GM19025 (cell line): ENCODE measurements around the gene TAMALIN.

ENCODE experiments used
- ATAC-seq: cut with Tn5 transposase; IDR thresholded peaks from one replicate; pipeline ENCODE4 v1.9.1; 2021; ENCODE audit warnings: mild to moderate bottlenecking, low read depth, moderate library complexity; ENCODE audit not compliant: unreplicated experiment

Gene TAMALIN

DNA sequence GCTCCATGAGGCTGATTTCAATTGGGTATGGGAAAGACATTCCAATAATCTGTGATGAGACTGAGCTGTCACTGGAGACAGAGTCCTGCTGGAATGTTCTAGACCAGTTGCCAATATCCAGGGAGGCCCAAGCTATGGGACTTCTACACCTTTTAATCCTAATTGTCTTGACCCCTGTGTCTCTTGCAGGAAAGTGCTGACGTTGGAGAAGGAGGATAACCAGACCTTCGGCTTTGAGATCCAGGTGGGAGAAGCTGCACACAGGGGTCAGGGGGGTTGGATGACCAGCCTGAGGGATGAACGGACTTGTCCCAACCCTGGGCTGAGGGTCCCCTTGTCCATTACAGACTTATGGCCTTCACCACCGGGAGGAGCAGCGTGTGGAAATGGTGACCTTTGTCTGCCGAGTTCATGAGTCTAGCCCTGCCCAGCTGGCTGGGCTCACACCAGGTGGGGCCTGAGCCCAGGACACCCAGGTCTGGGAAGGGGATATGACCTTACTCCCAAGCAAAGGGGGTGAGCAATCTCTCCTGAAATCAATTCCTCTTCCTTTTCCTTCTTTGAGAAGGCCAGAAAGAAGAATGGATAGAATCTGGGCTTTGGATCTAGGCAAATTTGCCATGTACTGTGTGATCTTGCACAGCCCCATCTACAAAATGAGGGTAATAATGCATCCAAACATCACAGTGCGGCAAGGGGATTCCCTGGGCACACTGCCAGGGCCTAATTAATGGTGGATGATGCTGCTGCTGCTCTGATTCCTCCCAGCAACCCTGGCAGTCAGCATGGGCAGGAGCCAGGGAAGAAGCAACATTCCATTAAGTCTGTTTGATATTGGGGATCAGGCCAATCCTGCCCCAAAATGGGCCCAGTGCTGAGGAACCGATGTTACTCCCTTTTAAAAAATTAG, 4.2 kb downstream of the TAMALIN start:
- ATAC-seq, result no peak

DNA sequence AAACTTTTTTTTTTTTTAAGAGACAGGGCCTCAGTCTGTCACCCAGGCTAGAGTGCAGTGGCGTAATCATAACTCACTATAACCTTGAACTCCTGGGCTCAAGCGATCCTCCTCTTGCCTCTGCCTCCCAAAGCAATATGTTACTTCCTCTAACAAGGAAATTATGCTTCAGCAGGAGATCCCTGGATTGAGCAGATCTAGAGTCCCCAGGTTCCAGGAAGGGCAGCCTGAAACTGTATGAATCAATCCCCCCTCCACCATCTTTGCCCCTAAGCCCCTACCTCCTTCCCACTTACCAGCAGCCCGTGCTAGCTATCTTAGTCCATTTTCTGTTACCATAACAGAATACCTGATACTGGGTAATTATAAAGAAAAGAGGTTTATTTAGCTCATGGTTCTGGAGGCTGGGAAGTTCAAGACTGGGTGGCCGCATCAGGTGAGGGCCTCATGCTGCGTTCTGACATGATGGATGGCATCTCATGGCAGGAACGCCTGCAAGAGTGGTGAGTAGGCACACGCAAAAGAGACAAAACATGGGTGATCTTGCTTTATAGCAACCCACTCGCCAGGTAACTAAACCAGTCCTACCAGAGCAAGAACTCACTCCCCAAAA, 5.0 kb downstream of the TAMALIN start:
- ATAC-seq, result no peak

DNA sequence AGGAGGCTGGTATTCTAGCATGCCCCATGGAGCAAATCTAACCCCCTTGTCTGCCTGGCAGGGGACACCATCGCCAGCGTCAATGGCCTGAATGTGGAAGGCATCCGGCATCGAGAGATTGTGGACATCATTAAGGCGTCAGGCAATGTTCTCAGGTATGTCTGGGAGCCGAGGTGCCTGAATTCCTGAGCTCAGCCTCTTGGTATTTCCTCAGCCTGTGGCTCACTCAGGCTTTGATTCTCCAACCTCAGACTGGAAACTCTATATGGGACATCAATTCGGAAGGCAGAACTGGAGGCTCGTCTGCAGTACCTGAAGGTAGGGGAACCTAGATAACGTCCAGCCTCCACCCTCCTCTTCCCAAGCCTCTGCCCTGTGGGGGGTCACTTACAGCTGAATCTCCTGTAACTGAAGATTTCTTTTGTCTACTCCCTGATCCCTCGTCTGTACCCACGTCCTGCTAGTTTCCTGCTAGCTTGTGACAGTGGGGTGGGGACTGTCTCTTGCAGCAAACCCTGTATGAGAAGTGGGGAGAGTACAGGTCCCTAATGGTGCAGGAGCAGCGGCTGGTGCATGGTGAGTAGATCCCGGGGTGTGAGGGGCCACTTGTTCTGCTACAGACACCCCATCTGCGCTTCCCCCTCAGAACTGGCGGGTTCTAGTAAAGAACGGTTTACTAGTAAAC, 7.0 kb downstream of the TAMALIN start:
- no peak for ATAC-seq

DNA sequence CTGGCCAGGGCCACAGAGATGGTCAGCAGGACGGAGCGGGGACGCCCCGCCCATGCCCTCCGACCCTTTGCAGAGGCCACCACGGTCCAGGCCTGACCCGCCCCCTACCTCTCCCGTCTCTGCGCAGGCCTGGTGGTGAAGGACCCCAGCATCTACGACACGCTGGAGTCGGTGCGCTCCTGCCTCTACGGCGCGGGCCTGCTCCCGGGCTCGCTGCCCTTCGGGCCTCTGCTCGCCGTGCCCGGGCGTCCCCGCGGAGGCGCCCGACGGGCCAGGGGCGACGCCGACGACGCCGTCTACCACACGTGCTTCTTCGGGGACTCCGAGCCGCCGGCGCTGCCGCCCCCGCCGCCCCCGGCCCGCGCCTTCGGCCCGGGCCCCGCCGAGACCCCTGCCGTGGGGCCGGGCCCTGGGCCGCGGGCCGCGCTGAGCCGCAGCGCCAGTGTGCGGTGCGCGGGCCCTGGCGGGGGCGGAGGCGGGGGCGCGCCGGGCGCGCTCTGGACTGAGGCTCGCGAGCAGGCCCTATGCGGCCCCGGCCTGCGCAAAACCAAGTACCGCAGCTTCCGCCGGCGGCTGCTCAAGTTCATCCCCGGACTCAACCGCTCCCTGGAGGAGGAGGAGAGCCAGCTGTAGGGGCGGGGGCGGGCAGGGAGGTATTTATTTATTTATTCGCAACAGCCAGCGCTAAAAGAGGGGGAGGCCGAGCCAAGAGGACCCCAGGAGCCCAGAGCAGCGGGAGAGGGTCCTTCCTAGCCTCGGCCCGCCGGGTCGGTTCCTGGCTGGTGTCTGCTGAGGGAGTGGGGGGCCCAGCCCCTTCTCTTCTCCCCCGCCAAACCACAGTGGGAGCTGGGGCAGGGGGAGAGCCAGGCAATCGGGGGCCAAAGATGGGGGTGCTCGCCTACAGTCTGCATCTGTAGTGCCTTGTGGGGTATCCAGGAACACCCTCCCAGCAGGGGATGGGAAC, 8.1 kb downstream of the TAMALIN start:
- no peak for ATAC-seq

DNA sequence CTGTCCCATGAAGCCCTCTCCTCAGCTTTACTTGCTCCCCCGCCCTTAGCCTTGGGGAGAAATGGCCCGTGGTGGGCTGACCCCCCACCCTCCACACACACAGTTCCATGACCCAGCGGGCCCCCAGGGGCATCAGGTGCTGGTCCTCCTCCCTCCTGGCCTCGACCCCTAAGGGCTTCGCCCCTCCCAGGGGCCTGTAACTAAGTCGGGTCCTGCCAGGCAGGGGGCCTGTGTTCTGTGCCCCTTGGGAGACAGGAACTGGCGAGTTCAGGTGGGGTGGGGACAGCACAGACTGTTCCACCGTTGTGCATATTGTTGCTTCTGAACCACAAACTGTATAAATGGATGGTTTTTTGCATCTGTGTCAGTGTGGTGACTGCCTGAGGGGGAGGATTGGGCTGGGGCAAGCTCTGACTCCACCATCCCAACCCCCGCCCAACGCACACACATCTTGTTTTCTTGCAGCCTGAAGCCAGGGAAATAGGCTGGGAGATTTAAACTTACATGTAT, 8.8 kb downstream of the TAMALIN start:
- no peak for ATAC-seq

DNA sequence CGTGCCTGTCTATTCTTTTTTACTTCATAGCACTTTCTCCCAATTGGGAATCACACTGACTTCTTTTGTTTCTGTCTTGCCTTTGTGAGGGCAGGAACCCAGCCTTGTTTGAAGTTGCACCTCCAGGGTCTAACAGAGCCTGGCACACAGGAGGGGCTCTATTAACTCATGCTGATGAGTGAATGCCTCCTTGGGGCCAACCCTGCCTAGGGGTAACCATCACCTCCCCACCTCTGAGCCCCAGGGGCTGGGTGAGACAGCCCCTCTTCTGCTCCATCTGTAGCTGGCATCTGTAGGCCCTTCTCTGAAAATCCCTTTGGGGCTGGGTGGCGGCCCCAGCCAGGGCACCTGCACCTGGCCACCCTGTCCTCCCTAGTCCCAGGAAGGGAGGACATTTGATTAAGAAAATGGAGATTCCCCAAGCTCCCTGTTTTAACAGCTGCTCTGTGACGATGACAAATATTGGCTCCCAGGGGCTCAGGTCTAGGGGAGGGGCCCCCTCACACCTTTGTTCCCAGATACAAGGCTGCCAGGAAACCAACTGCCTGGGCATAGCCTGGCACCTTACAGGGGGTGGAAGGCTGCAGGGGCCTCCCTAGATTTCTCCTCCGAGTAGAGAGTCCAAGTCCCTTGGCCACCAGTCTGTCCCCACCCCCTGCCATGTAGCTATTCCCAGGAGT, 11.8 kb downstream of the TAMALIN start:
- no peak for ATAC-seq

DNA sequence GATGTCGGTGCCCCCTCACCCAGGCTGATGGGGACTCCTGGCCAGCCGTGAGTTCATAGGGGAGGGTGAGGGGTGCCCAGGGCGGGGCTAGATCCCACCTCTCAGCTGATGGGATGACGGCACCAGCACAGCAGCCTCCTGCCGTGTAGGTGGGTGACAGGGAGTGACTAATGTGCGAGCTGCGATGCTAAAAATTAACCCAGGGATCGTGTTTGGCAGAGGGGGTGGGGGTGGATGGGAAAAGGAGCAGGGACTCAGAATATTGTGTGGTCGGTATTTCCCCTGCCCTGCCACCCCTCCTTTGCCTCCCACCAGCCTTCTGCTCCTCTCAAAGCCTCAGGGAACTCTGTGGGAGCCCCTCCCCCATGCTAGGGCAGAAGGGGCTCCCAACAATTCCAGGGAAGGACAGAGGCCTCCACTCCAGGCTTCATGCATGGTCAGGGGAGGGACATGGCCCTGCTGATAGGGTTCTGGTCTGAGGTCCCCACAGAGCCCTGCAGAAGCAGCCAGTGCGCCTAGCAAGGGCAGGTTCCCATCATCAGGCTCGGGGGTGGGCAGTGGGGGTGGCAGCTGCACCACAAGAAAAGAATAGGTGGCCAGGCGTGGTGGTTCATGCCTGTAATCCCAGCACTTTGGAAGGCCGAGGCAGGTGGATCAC, 12.5 kb downstream of the TAMALIN start:
- no peak for ATAC-seq

DNA sequence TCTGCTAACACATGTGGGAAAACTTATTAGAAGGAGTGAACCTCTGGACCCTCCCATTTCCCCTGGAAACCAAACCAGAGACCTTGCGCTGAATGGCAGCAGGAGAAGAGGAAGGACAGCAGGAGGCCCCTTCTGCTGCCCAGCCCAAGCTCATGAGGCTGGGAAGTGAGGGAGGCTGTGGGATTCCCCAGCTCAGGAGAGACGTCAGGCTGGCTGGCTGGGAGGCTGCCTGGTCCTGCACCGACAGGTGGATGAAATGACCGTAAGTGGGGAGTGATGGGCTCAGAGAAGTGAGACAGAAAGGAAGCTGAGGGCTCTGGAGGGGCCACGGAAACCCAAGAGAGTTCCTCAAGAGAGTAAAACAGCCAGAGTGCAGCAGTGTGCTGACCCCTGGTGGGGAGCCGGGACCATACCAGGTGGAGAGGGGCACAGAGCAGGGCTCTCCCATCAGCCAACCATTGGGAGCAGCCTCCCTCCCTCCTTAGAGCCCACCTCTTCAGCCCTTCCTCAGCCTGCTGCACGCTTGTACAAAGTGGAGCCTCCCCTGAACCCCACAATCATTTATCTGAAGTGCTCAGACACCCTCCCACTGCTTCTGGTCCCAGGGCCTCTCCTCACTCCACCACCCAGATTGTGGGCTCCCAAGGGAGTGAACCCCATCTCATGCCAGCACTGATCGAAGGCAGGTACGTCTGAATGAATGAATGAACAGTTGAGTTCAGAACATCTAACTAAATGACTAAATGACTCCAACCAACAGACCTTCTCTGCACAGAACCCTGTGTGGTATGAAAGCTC, 14.0 kb downstream of the TAMALIN start:
- no peak for ATAC-seq

DNA sequence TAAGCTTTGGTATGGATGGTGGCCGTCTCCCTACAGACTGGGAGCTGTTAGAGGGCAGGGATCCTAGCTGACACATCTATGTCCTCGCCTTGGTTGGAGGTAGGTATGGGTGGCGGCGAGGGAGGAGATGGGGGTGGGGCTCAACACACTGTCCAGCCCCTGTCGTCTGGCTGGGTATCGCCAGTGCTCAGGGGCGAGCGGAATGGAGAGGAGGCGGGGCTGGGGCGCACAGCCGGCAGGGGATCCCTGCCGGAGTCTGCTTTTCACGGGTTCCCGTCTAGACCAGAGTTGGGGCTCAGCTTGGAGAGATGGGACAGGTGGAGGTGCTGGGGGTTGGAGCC, 16.1 kb downstream of the TAMALIN start:
- ATAC-seq, result no peak

DNA sequence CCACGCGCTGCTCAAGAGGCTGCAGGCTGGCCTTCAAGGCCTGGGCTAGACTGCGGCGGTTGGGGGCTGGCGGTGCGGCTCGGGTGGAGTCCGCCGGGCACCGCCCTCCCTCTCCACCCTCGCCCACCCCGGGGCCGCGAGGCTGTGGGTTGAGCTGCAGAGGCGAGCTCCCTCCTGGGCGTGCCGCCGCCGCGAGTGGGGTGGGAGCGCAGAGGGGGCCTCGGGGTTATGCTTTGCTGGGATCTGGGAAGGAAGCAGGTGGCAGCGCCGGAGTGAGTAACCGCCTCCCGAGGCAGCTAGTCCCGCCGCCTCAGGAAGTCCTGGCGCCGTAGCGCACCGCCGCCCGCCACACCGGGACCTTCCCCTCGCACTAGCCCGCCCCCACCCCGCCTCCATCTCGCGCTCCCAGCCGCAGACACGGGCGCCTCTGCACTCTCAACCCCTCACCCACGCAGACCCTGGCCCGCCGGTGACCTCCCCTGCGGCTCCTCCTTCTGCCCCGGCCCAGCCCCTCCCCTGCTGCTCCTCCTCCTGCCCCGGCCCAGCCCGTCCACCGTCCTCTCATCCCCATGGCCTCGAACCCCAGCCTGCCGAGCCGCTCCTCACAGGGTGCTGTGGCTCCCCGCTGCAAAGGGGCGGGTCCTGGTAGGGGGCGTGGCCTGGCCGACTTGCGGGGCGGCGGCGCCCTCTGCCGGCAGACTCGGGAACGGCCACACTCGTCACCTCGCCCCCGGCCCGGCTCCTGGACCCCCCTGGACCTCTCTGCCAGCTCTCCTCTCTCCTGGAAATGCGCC, 16.6 kb downstream of the TAMALIN start:
- no peak for ATAC-seq

DNA sequence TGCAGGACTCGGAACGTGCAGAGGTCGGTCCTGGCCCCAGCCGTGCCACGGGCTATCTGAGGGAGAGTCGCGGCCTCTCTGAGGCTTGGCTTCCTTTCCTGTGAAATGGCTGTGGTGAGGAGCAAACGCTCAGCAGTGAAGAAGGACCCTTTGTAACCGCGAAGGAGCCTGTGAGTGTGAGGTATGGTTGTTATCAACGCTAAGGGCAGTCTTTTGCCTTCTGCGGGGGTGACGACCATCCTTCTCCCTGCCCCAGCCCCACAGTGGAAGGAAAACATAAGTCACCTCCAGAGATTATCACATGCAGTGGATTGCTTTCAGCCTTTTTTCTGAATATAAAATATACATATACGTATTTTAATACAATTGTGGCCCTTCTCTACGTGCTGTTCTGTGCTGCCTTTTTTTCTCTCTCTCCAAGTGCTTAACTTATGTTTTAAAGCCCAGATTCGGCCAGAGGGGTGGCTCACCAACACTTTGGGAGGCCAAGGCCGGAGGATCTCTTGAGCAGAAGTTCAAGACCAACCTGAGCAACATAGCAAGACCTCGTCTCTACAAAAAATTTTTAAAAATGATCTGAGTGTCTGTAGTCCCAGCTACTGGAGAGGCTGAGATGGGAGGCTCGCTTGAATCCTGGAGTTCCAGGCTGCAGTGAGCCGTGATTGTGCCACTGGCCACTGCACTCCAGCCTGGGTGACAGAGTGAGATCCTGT, 17.4 kb downstream of the TAMALIN start:
- no peak for ATAC-seq

DNA sequence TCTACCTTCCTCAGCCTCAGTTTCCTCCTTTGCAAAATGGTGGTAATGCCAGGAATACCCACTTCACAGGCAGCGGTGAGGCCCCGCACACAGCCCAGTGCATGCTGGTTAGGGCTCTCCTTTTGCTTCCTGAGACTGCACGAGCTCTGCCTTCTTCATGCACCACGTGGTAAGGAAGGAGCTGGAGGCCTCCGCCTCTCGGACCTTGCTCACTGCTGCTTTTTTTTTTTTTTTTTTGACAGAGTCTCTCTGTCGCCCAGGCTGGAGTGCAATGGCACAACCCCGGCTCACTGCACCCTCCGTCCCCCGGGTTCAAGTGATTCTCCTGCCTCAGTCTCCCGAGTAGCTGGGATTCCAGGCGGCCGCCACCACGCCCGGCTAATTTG, 18.1 kb downstream of the TAMALIN start:
- ATAC-seq, result no peak

DNA sequence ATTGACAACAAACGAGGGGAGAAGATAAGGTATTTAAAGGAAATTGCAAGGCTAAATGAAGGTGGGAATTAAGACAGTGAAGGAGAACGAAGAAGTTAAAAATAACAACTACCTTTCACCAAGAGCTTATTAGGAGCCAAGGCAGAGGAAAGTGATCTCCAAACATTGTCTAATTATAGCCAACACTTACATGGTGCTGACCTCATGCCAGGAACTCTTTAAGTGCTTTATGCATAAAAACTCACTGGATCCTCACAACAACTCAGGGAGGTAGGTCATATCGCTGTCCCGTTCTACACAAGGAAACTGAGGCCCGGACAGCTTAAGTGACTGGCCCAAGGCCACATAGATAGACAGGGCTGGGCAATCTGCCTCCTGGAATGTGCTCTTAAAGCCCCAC, 19.5 kb downstream of the TAMALIN start:
- ATAC-seq, result no peak

DNA sequence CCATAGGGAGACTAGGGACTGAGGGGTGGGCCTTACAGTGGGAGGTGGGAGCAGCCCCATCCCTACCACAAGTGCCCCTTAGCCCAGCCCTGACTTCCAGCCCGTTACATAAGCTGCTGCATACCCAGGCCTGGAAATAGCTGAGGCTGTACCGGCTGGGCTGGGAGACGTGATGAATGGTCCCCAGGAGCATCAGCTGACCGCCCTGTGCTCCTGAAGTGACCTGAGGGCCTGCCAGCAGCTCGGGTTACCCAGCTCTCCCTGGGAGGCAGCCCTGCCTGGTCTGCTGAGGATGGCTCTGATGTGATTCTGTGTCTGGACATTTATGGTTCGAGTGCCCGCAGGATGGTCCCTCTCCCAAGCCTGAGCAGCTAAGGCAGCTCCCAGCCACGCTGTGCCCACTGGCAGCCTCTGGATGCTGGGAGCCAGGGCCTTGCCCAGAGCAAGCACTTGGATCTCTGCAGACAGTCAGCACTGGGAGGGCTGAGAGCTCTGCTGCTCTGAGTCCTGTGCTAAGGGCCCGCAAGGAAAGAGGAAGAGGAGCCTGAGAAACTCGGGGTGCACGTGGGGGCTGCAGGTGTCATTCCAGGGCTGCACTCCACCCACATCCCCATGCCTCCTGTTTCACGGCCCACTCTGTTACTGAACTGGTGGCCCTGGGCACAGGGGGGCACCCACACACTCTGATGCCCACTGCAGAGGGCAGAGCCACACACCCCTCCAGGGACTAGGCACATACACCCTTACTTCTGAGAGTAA, 20.5 kb downstream of the TAMALIN start:
- no peak for ATAC-seq

DNA sequence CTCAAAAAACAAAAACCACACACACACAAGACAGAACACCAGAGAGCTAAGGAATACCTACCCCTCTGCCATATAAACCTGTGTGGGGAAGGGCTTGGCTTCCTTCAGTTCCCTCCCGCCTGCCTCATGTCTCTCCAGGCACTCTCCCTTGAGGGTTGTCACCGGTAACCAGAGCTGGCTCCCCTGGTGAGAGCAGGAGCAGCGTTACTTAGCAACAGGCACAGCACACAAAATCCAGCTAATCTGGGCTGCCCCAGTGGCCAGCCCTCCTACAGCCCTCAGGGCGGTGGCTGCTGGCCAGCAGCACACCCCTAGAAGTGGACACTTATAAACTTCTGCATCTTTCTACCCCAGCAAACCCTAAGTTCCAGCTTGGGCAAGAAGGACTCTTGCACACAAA, 22.9 kb downstream of the TAMALIN start:
- ATAC-seq, result no peak

DNA sequence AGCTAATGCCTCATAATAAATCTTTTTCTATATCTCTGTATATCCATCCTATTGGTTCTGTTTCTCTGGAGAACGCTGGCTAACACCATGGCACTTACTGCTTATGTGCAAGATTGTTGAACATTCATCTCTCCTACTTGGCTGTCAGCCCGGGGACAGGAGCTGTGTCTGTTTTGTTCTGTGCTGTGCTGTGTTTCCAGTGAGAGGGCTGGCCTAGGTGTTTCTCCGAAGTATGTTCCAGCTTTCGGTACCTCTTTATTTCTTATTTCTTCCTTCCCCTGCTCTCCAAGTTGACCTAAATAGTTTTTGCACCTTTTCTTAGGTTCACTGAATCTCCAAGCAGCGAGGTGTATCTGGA, 25.7 kb downstream of the TAMALIN start:
- no peak for ATAC-seq
